Measurements from ENCODE around the gene MKNK2. TPM values are rescaled to one million over a fixed set of nuclear protein-coding genes. Genes with fewer than 3 reads are reported as not detected.
A peak's percentile ranks its signal among the peaks of the same experiment; 100 is the strongest.

The MKNK2 gene
- total and polyA plus RNA-seq, 4 donors: 107 to 333 (median 160) TPM

- Histone ChIP-seq H3K27ac (ENCODE audit: low read depth in 1 of 2, low read length in 1 of 2) (no peak overlapping the region), H3K4me1 (ENCODE audit: control insufficient read depth in 5 of 5, insufficient read depth in 5 of 5, low read length in 5 of 5) (peaks cover 2 to 27% (median 12%) of the 10 kb centered on the region in 5 donors)
- no peak for DNase-seq
These were observed 13.3 kb downstream of the MKNK2 start for GRCh38 chr19:2037651-2038255.

GRCh38 chr19:2036424-2036823, 14.6 kb downstream of the MKNK2 start:
- Histone ChIP-seq H3K9ac (ENCODE audit: insufficient read depth in 1 of 2, low read length in 2 of 2) (no peak overlapping the region), H3K27ac (ENCODE audit: low read depth in 1 of 2, low read length in 1 of 2) (no peak overlapping the region), H3K9me3 (ENCODE audit: control insufficient read depth in 4 of 4, insufficient read depth in 3 of 4, low read length in 3 of 4) (peaks cover 0 to 5% (median 0%) of the 10 kb centered on the region in 4 donors), H3K27me3 (ENCODE audit: control insufficient read depth in 3 of 3, insufficient read depth in 3 of 3, low read length in 2 of 3) (no peaks in the 10 kb centered on the region), H3K4me1 (ENCODE audit: control insufficient read depth in 5 of 5, insufficient read depth in 5 of 5, low read length in 5 of 5) (peaks cover 6 to 16% (median 8%) of the 10 kb centered on the region in 5 donors), H3K4me3 (no peak overlapping the region), H3K36me3 (ENCODE audit: control insufficient read depth in 4 of 4, insufficient read depth in 4 of 4, low read length in 4 of 4) (peaks cover 0 to 32% (median 0%) of the 10 kb centered on the region in 4 donors)
- no peak for TF ChIP-seq CTCF (IDR thresholded peaks at IDR 0.05; ENCODE audit: control extremely low read depth, extremely low read depth)
- WGBS, 2 donors: 94 to 95% methylated on average over 8 of the region's 8 CpGs
- no peak for ATAC-seq (ENCODE audit: insufficient read depth, low FRiP score)
- no peak for DNase-seq

More at GRCh38 chr19:2037651-2038255, 13.3 kb downstream of the MKNK2 start:
- ATAC-seq (ENCODE audit: insufficient read depth, low FRiP score): no peak
- H3K4me3 ChIP-seq: no peak overlapping the region
- H3K9ac ChIP-seq (ENCODE audit: insufficient read depth in 1 of 2, low read length in 2 of 2): no peak overlapping the region
- H3K36me3 ChIP-seq (ENCODE audit: control insufficient read depth in 4 of 4, insufficient read depth in 4 of 4, low read length in 4 of 4): peaks cover 0 to 42% (median 0%) of the 10 kb centered on the region in 4 donors
- no peaks in the 10 kb centered on the region for H3K27me3 ChIP-seq (ENCODE audit: control insufficient read depth in 3 of 3, insufficient read depth in 3 of 3, low read length in 2 of 3)
- 79 to 87% methylated on average over 24 of the region's 24 CpGs for WGBS, 2 donors
- H3K9me3 ChIP-seq (ENCODE audit: control insufficient read depth in 4 of 4, insufficient read depth in 3 of 4, low read length in 3 of 4): peaks cover 0 to 5% (median 0%) of the 10 kb centered on the region in 4 donors
- no peak for TF ChIP-seq CTCF (IDR thresholded peaks at IDR 0.05; ENCODE audit: control extremely low read depth, extremely low read depth)

DNA sequence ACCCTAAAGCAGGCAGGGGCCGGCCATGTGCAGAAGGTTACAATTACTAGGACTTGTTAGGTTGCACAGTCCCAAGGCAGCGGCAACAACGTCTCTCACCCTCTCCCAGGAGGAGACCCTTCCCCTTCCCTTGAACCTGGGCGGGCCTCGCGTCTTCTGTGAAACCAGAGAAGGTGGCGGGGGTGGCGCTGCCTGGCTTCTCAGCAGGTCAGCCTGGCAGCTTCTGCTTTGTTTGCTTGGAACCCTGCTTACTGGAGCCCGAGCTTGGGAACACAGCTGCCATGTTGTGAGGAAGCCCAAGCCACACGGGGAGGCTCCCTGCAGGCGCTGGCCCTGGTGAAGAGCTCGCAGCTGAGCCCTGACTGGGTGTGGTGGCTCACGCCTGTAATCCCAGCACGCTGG, 15.5 kb downstream of the MKNK2 start:
- 79 to 88% methylated on average over 14 of the region's 14 CpGs for WGBS, 2 donors
- Histone ChIP-seq H3K27me3 (ENCODE audit: control insufficient read depth in 3 of 3, insufficient read depth in 3 of 3, low read length in 2 of 3) (no peaks in the 10 kb centered on the region), H3K27ac (ENCODE audit: low read depth in 1 of 2, low read length in 1 of 2) (peak overlapping the region in 1 of 2 donors; percentile 65), H3K4me1 (ENCODE audit: control insufficient read depth in 5 of 5, insufficient read depth in 5 of 5, low read length in 5 of 5) (peaks cover 5 to 11% (median 8%) of the 10 kb centered on the region in 5 donors), H3K9me3 (ENCODE audit: control insufficient read depth in 4 of 4, insufficient read depth in 3 of 4, low read length in 3 of 4) (peaks cover 0 to 5% (median 0%) of the 10 kb centered on the region in 4 donors), H3K9ac (ENCODE audit: insufficient read depth in 1 of 2, low read length in 2 of 2) (no peak overlapping the region), H3K36me3 (ENCODE audit: control insufficient read depth in 4 of 4, insufficient read depth in 4 of 4, low read length in 4 of 4) (peaks cover 0 to 24% (median 0%) of the 10 kb centered on the region in 4 donors), H3K4me3 (no peak overlapping the region)
- DNase-seq (no peak), ATAC-seq (ENCODE audit: insufficient read depth, low FRiP score) (no peak)
- no peak for TF ChIP-seq CTCF (IDR thresholded peaks at IDR 0.05; ENCODE audit: control extremely low read depth, extremely low read depth)
